Tibial nerve (tissue), 4 donors: ENCODE results near the gene ARHGAP25. TPM values are rescaled to one million over a fixed set of nuclear protein-coding genes. Genes with fewer than 3 reads are reported as not detected.

Source experiments
- DNase-seq, 2 donors: peaks; one replicate each; pipeline ENCODE4 v3.0.0-alpha.2; 2019; ENCODE audit warnings: low spot score in 2 of 2
- H3K27ac ChIP-seq, 4 donors: fragments of 200-600 bp; sonication (generic) in 3 of 4; one replicate each; pipeline ENCODE4 v1.5.1; 2017 to 2019; ENCODE audit warnings: mild to moderate bottlenecking in 1 of 4
- H3K27me3 ChIP-seq, 2 donors: fragments of 200-600 bp; sonication (generic) in 1 of 2; one replicate each; pipeline versions ENCODE4 v1.5.1 to v1.6.0; 2017 to 2019
- H3K36me3 ChIP-seq, 3 donors: fragments of 200-600 bp; sonication (generic); one replicate each; pipeline ENCODE4 v1.5.1; 2018 to 2019
- H3K4me1 ChIP-seq, 4 donors: fragments of 200-600 bp; sonication (generic) in 3 of 4; one replicate each; pipeline ENCODE4 v1.5.1; 2017 to 2019
- H3K4me3 ChIP-seq, 4 donors: fragments of 200-600 bp; sonication (generic) in 3 of 4; one replicate each; pipeline ENCODE4 v1.5.1; 2017 to 2019; ENCODE audit warnings: mild to moderate bottlenecking in 1 of 4, moderate library complexity in 1 of 4
- H3K9me3 ChIP-seq, 4 donors: fragments of 200-600 bp; sonication (generic) in 3 of 4; one replicate each; pipeline ENCODE4 v1.5.1; 2017 to 2019
- CTCF ChIP-seq, 5 experiments: fragments of 200-600 bp in 3 of 5; fragments of 450-650 bp in 2 of 5; sonication (generic) in 3 of 5; IDR thresholded peaks; one replicate each; pipeline ENCODE4 v1.5.1; 2016 to 2019; ENCODE audit warnings: antibody characterized with exemption in 5 of 5, mild to moderate bottlenecking in 3 of 5, moderate library complexity in 2 of 5
- EP300 ChIP-seq, 2 donors: sonication (generic); formaldehyde crosslinking; IDR thresholded peaks; one replicate each; pipeline ENCODE4 v1.6.1; 2017; ENCODE audit warnings: antibody characterized with exemption in 2 of 2, mild to moderate bottlenecking in 1 of 2
- POLR2A ChIP-seq, 2 donors: fragments of 450-650 bp; IDR thresholded peaks; one replicate each; pipeline ENCODE4 v1.6.1; 2017; ENCODE audit warnings: antibody characterized with exemption in 2 of 2, mild to moderate bottlenecking in 2 of 2, moderate library complexity in 2 of 2
- WGBS, 2 donors: methylation state at CpG; one replicate each; pipeline ENCODE4 v1.1.5; 2018; 5-methylcytosine and 5-hydroxymethylcytosine counted together
- total RNA-seq, 4 donors: library from RNA; depleted of rRNA; stranded (reverse); fragments of >200 nt; gene quantifications; one replicate each; pipeline ENCODE4 v1.1.0, GENCODE V29; 2016

Gene ARHGAP25
- total RNA-seq, 4 donors from 2014 or later: 4.3 to 9.6 (median 5.3) TPM

GRCh38 chr2:68772109-68772508 lies 37.5 kb downstream of the ARHGAP25 start:
- Histone ChIP-seq H3K9me3 (no peaks in the 10 kb centered on the region), H3K4me1 (peaks cover 0 to 51% (median 7%) of the 10 kb centered on the region in 4 donors), H3K27ac (peak overlapping the region in 1 of 4 donors; percentile 78), H3K36me3 (no peaks in the 10 kb centered on the region), H3K27me3 (no peaks in the 10 kb centered on the region), H3K4me3 (no peak overlapping the region)
- DNase-seq: no peak
- WGBS, 2 donors: 91 to 95% methylated on average over 2 of the region's 2 CpGs
- TF ChIP-seq POLR2A (IDR thresholded peaks at IDR 0.05): no peak
- TF ChIP-seq CTCF (IDR thresholded peaks at IDR 0.05): no peak
- no peak for TF ChIP-seq EP300 (IDR thresholded peaks at IDR 0.05)

- Histone ChIP-seq H3K36me3 (no peaks in the 10 kb centered on the region), H3K27me3 (no peaks in the 10 kb centered on the region), H3K4me3 (peak overlapping the region in 2 of 4 donors; percentile 44 to 49), H3K9me3 (no peaks in the 10 kb centered on the region), H3K27ac (peak overlapping the region in 3 of 4 donors; percentile 68 to 83 (median 77)), H3K4me1 (peaks cover 0 to 40% (median 7%) of the 10 kb centered on the region in 4 donors)
- 63 to 69% methylated on average over 27 to 31 of the region's 31 CpGs for WGBS, 2 donors
- DNase-seq: peak; percentile 27 to 37
- peak in 1 of 2 donors; percentile 17 for TF ChIP-seq POLR2A (IDR thresholded peaks at IDR 0.05)
- peak in 1 of 2 donors; percentile 64 for TF ChIP-seq EP300 (IDR thresholded peaks at IDR 0.05)
- no peak for TF ChIP-seq CTCF (IDR thresholded peaks at IDR 0.05)
Observed at GRCh38 chr2:68774569-68775271, 40.1 kb downstream of the ARHGAP25 start.

GRCh38 chr2:68775272-68775842 lies 40.7 kb downstream of the ARHGAP25 start:
- H3K27me3 ChIP-seq: no peaks in the 10 kb centered on the region
- H3K36me3 ChIP-seq: no peaks in the 10 kb centered on the region
- peaks cover 0 to 34% (median 7%) of the 10 kb centered on the region in 4 donors for H3K4me1 ChIP-seq
- no peak for DNase-seq
- TF ChIP-seq POLR2A (IDR thresholded peaks at IDR 0.05): no peak
- no peak for TF ChIP-seq CTCF (IDR thresholded peaks at IDR 0.05)
- TF ChIP-seq EP300 (IDR thresholded peaks at IDR 0.05): no peak
- H3K4me3 ChIP-seq: peak overlapping the region in 2 of 4 donors; percentile 44 to 49
- 76 to 78% methylated on average over 13 of the region's 13 CpGs for WGBS, 2 donors
- no peaks in the 10 kb centered on the region for H3K9me3 ChIP-seq
- H3K27ac ChIP-seq: peak overlapping the region in 3 of 4 donors; percentile 68 to 83 (median 77)

GRCh38 chr2:68776124-68776523 lies 41.5 kb downstream of the ARHGAP25 start:
- H3K9me3 ChIP-seq: no peaks in the 10 kb centered on the region
- peak overlapping the region in 1 of 4 donors; percentile 49 for H3K4me3 ChIP-seq
- 83 to 84% methylated on average over 2 of the region's 2 CpGs for WGBS, 2 donors
- H3K27me3 ChIP-seq: no peaks in the 10 kb centered on the region
- TF ChIP-seq EP300 (IDR thresholded peaks at IDR 0.05) (no peak), POLR2A (IDR thresholded peaks at IDR 0.05) (no peak), CTCF (IDR thresholded peaks at IDR 0.05) (no peak)
- no peaks in the 10 kb centered on the region for H3K36me3 ChIP-seq
- DNase-seq: no peak
- H3K27ac ChIP-seq: peak overlapping the region in 1 of 4 donors; percentile 83
- H3K4me1 ChIP-seq: peaks cover 0 to 27% (median 6%) of the 10 kb centered on the region in 4 donors

- no peak for TF ChIP-seq EP300 (IDR thresholded peaks at IDR 0.05)
- TF ChIP-seq POLR2A (IDR thresholded peaks at IDR 0.05): no peak
- TF ChIP-seq CTCF (IDR thresholded peaks at IDR 0.05): no peak
- H3K36me3 ChIP-seq: no peaks in the 10 kb centered on the region
- H3K9me3 ChIP-seq: no peaks in the 10 kb centered on the region
- H3K27me3 ChIP-seq: no peaks in the 10 kb centered on the region
- peaks cover 0 to 2% (median 0%) of the 10 kb centered on the region in 4 donors for H3K4me1 ChIP-seq
- no peak overlapping the region for H3K4me3 ChIP-seq
- no peak overlapping the region for H3K27ac ChIP-seq
- no peak for DNase-seq
Observed at GRCh38 chr2:68779595-68779994, 45.0 kb downstream of the ARHGAP25 start.
